Measurements from ENCODE around the gene SSRP1.

Gene SSRP1

DNA sequence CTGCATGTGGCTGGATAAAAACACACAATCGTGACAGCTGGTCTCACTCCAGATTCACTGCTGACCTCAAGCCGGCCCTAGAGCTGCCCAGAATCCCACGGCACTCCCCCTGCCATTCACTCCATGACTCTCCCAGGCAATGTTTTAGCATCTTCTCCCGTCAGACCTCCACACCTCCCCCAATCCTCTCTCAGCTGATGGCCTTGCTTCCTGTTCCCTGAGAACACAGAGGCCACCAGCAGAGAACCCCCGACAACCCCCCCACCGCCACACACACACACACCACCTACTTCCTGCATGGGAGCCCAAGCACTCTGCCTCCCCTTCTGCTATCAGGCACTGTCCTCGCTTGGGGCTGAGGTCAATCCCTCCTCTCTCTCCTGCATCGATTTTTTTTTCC lies 20.2 kb downstream of the SSRP1 start:
- Histone ChIP-seq H3K36me3 (ENCODE audit: control insufficient read depth, insufficient read depth, low read length) (no peaks in the 10 kb centered on the region; the same call in none of the 2 replicates), H3K4me3 (replicated peaks; ENCODE audit: low read depth, low read length) (no peak overlapping the region), H3K27me3 (replicated peaks; ENCODE audit: control insufficient read depth, insufficient read depth, low read length) (no peaks in the 10 kb centered on the region)
- no peak for DNase-seq (ENCODE audit: extremely low read depth, insufficient read length)
- TF ChIP-seq, protein P1, sequence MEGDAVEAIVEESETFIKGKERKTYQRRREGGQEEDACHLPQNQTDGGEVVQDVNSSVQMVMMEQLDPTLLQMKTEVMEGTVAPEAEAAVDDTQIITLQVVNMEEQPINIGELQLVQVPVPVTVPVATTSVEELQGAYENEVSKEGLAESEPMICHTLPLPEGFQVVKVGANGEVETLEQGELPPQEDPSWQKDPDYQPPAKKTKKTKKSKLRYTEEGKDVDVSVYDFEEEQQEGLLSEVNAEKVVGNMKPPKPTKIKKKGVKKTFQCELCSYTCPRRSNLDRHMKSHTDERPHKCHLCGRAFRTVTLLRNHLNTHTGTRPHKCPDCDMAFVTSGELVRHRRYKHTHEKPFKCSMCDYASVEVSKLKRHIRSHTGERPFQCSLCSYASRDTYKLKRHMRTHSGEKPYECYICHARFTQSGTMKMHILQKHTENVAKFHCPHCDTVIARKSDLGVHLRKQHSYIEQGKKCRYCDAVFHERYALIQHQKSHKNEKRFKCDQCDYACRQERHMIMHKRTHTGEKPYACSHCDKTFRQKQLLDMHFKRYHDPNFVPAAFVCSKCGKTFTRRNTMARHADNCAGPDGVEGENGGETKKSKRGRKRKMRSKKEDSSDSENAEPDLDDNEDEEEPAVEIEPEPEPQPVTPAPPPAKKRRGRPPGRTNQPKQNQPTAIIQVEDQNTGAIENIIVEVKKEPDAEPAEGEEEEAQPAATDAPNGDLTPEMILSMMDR (IDR thresholded peaks at IDR 0.05; ENCODE audit: insufficient read depth, low read length, poor library complexity, severe bottlenecking): no peak

DNA sequence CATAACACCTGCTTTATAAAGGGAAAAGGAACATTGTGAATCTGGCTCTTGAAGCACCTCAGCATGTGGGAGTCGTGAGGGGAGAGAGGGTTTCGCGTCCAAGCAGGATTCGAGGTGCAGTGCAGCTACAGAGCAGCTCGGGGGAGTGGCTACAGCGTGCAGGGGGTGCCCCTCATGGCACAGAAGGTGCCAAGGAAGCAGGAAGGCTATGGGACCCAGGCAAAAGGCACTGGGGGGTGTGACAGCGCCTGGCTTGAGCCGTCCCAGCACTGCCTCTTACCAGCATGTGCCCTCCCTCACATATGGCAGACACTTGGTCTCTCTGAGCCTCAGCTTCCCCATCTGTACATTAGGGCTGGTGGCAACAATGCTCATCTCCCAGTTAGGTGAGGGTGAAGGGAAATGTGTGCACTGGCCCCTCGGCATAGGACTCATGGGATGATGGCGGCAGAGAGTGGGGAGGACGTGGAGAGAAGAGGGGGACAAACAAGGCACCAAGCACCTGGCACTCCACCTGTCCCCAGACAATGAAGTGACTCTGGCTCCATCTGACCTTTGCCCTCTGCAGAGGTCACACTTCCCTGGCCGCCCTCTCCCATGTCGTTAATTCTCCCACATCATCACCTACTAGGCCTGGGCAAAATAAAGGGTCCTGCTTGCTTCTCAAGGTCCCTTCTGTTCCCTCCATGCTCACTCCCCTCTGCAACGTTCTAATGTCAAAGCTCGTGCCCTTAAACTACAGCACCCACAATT lies 21.3 kb downstream of the SSRP1 start:
- TF ChIP-seq, protein P1 (IDR thresholded peaks at IDR 0.05; ENCODE audit: insufficient read depth, low read length, poor library complexity, severe bottlenecking): no peak
- no peaks in the 10 kb centered on the region; the same call in 1 of the 2 replicates for H3K36me3 ChIP-seq (ENCODE audit: control insufficient read depth, insufficient read depth, low read length)
- no peaks in the 10 kb centered on the region for H3K27me3 ChIP-seq (replicated peaks; ENCODE audit: control insufficient read depth, insufficient read depth, low read length)
- H3K4me3 ChIP-seq (replicated peaks; ENCODE audit: low read depth, low read length): no peak overlapping the region
- no peak for DNase-seq (ENCODE audit: extremely low read depth, insufficient read length)

DNA sequence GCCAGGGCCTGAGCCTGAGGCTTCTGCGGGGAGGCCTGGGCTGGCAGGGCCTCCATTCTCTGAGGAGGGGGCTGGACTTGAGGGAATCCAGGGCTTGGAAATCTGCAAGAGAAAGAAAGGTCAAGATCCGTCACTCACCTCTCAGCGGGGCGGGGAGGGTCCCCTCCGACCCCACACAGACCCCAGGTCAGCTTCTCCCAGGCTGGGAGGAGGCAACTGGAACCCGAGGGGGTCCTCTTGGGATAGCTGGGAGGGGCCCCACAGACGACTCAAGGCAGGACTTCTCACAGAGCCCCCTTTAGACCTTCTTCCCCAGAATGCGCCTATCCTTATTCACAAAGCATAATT lies 21.9 kb downstream of the SSRP1 start:
- H3K36me3 ChIP-seq (ENCODE audit: control insufficient read depth, insufficient read depth, low read length): no peaks in the 10 kb centered on the region; the same call in 1 of the 2 replicates
- H3K27me3 ChIP-seq (replicated peaks; ENCODE audit: control insufficient read depth, insufficient read depth, low read length): no peaks in the 10 kb centered on the region
- no peak overlapping the region for H3K4me3 ChIP-seq (replicated peaks; ENCODE audit: low read depth, low read length)
- TF ChIP-seq, protein P1 (IDR thresholded peaks at IDR 0.05; ENCODE audit: insufficient read depth, low read length, poor library complexity, severe bottlenecking): no peak
- no peak for DNase-seq (ENCODE audit: extremely low read depth, insufficient read length)

DNA sequence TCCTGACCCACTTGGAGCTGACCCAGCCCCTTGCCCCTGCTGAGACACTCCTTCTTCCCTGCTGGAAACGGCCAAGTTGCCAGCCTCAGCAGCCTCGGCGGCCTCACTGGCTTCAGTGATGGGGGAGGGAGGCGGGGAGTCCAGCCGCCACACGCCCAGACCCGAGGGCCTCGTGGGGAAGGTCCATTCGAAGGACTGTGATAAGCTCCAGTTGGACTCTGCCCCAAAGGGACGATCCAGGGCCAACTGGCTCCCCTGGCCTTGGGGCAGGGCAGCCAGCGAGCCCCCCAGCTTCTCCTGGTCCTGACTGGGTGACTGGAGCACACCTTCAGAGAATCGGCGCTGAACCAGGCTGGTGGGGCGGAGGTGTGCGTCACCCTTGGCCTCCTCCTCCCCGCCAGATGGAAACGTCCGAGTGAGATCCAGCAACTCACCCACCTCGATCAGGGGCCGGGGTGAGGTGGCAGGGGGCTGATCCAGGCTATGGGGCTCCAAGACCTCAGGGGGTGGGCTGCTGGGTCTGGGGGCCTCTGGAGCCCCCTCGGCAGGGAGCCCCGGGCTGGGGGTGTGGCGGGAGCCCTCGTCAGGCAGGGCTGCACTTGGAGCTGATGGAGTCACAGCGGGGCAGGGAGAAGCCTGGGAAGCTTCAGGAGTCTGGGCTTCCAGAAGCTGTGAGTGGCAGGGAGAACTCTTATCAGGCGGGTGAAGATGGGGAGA lies 22.5 kb downstream of the SSRP1 start:
- Histone ChIP-seq H3K4me3 (replicated peaks; ENCODE audit: low read depth, low read length) (no peak overlapping the region), H3K27me3 (replicated peaks; ENCODE audit: control insufficient read depth, insufficient read depth, low read length) (no peaks in the 10 kb centered on the region), H3K36me3 (ENCODE audit: control insufficient read depth, insufficient read depth, low read length) (no peaks in the 10 kb centered on the region; the same call in 1 of the 2 replicates)
- TF ChIP-seq, protein P1 (IDR thresholded peaks at IDR 0.05; ENCODE audit: insufficient read depth, low read length, poor library complexity, severe bottlenecking): no peak
- no peak for DNase-seq (ENCODE audit: extremely low read depth, insufficient read length)

DNA sequence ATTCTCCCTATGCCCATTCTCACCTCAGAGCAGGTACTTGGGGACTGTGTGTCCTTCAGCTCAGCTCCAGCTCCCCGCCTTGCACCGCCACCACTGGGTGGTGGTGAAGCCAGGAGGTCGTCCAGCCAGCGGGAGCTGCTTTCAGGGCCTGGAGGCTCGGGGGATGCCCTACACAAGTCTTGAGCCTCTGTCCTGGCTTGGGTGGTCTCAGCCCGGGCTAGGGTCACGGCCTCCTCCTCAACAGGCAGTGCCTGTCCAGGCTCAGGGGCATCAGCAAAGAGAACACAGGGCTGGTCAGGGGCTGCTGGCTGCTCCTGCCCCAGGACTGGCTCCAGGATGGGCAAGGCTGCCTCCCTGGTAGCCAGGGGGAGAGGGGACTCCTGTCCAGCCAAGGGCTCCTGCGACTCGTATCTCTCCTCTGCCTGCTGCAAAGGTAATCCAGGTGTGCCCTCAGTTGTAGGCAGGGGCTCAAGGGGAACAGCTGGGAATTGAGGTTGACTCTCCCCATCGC lies 23.1 kb downstream of the SSRP1 start:
- DNase-seq (ENCODE audit: extremely low read depth, insufficient read length): no peak
- H3K27me3 ChIP-seq (replicated peaks; ENCODE audit: control insufficient read depth, insufficient read depth, low read length): no peaks in the 10 kb centered on the region
- H3K36me3 ChIP-seq (ENCODE audit: control insufficient read depth, insufficient read depth, low read length): no peaks in the 10 kb centered on the region; the same call in 1 of the 2 replicates
- TF ChIP-seq, protein P1 (IDR thresholded peaks at IDR 0.05; ENCODE audit: insufficient read depth, low read length, poor library complexity, severe bottlenecking): no peak
- no peak overlapping the region for H3K4me3 ChIP-seq (replicated peaks; ENCODE audit: low read depth, low read length)
